ENCODE results near the gene FAM47C.
"Not testable (repeated sequence)": the region's sequence is repeated elsewhere in the genome, so short reads cannot be mapped to it uniquely, and the experiment has no call there.

The FAM47C gene

DNA sequence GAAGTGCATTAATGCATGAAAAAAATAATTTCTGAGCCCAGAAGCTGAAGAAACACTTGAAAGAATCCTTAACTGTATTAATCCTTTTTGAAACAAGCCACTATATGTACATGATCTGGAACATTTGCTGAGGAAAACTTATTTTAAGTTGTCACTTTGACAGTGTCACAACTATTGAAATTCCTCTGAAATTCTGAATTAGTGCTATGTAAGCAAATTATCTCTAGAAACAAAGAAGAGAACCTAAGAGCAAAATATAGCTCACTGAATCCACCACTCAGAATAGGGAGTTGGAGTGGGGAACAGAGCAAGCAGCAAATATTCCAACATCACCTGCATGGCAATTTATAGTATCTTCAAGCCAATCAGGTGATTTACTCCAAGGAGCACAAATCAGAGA, 34.6 kb upstream of the FAM47C start:
- Histone ChIP-seq H3K79me2 (ENCODE audit: insufficient read depth, low read length) (no peaks in the 10 kb centered on the region), H3K9me2 (replicated peaks; ENCODE audit: insufficient read depth, low read length) (no peaks in the 10 kb centered on the region), H3K27me3 (ENCODE audit: low read length) (no peaks in the 10 kb centered on the region), H4K20me1 (ENCODE audit: low read depth, low read length) (no peaks in the 10 kb centered on the region), H3K36me3 (ENCODE audit: low read length) (no peaks in the 10 kb centered on the region), H3F3A (ENCODE audit: insufficient read depth) (no peaks in the 10 kb centered on the region), H3K9me3 (ENCODE audit: insufficient read depth, low read length) (no peaks in the 10 kb centered on the region), H3K4me3 (ENCODE audit: insufficient read depth, low read length, poor library complexity, severe bottlenecking) (no peak overlapping the region), H3K9ac (ENCODE audit: low read length) (no peak overlapping the region), H3K27ac (ENCODE audit: low read depth, low read length) (no peak overlapping the region), H3K4me2 (ENCODE audit: low read depth, low read length, poor library complexity, severe bottlenecking) (no peak overlapping the region), H2AFZ (ENCODE audit: low read depth, low read length, severe bottlenecking) (no peak overlapping the region)
- TF ChIP-seq CTCF (IDR thresholded peaks at IDR 0.05; ENCODE audit: insufficient read depth, low read length, poor library complexity, severe bottlenecking) (no peak), EZH2phosphoT487 (conservative IDR thresholded peaks at IDR 0.05; ENCODE audit: low read length) (no peak)

DNA sequence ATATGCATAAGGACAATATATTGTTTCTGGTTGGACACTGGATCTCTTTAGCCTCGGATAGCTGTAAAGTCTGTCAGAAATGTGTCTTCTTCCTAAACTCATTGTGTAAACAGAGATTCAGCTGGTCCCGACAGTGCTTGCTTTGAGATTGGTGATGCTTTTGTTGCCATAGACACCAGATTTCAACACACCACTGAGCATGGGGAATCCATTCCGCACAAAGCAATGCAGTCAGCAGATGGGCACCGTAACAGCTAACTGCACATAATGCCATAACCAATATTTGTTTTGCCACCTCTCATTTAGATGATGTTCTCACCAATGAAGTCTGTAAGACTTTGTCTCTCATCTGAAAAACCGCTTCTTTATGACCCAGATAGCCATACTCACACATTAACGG, 33.3 kb upstream of the FAM47C start:
- H3F3A ChIP-seq (ENCODE audit: insufficient read depth), result no peaks in the 10 kb centered on the region
- H3K4me3 ChIP-seq (ENCODE audit: insufficient read depth, low read length, poor library complexity, severe bottlenecking), result no peak overlapping the region
- no peaks in the 10 kb centered on the region for H3K9me3 ChIP-seq (ENCODE audit: insufficient read depth, low read length)
- H3K9me2 ChIP-seq (replicated peaks; ENCODE audit: insufficient read depth, low read length), result no peaks in the 10 kb centered on the region
- no peak overlapping the region for H3K4me2 ChIP-seq (ENCODE audit: low read depth, low read length, poor library complexity, severe bottlenecking)
- no peaks in the 10 kb centered on the region for H3K27me3 ChIP-seq (ENCODE audit: low read length)
- H3K79me2 ChIP-seq (ENCODE audit: insufficient read depth, low read length), result no peaks in the 10 kb centered on the region
- no peak overlapping the region for H2AFZ ChIP-seq (ENCODE audit: low read depth, low read length, severe bottlenecking)
- no peaks in the 10 kb centered on the region for H3K36me3 ChIP-seq (ENCODE audit: low read length)
- H4K20me1 ChIP-seq (ENCODE audit: low read depth, low read length), result no peaks in the 10 kb centered on the region
- TF ChIP-seq CTCF (IDR thresholded peaks at IDR 0.05; ENCODE audit: insufficient read depth, low read length, poor library complexity, severe bottlenecking) (no peak), EZH2phosphoT487 (conservative IDR thresholded peaks at IDR 0.05; ENCODE audit: low read length) (no peak)
- H3K9ac ChIP-seq (ENCODE audit: low read length), result no peak overlapping the region
- no peak overlapping the region for H3K27ac ChIP-seq (ENCODE audit: low read depth, low read length)

DNA sequence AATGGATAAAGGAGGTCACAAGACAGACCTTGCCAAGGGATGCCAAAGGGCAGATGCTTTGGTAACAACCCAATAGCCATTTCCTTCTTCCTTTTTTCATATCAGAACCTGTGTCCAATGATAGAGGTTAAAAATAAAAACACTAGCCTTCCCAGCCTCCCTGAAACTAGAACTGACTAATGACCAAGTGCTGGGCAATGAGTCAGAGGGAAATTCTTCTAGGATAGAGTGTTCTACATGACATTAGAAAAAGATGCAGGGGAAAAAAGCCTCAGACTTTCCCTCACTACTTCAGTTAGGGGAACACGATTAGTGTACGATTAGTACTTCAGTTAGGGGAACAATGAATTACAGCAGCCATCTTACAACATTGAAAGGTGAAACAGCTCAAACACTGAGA, 29.3 kb upstream of the FAM47C start:
- no peak for TF ChIP-seq CTCF (IDR thresholded peaks at IDR 0.05; ENCODE audit: insufficient read depth, low read length, poor library complexity, severe bottlenecking)
- no peak for TF ChIP-seq EZH2phosphoT487 (conservative IDR thresholded peaks at IDR 0.05; ENCODE audit: low read length)
- H3K9me3 ChIP-seq (ENCODE audit: insufficient read depth, low read length), result no peaks in the 10 kb centered on the region
- H3K79me2 ChIP-seq (ENCODE audit: insufficient read depth, low read length), result no peaks in the 10 kb centered on the region
- no peaks in the 10 kb centered on the region for H3K36me3 ChIP-seq (ENCODE audit: low read length)
- no peak overlapping the region for H3K4me3 ChIP-seq (ENCODE audit: insufficient read depth, low read length, poor library complexity, severe bottlenecking)
- H3K27ac ChIP-seq (ENCODE audit: low read depth, low read length), result no peak overlapping the region
- no peaks in the 10 kb centered on the region for H3K9me2 ChIP-seq (replicated peaks; ENCODE audit: insufficient read depth, low read length)
- H3K27me3 ChIP-seq (ENCODE audit: low read length), result no peaks in the 10 kb centered on the region
- no peak overlapping the region for H2AFZ ChIP-seq (ENCODE audit: low read depth, low read length, severe bottlenecking)
- H3K4me2 ChIP-seq (ENCODE audit: low read depth, low read length, poor library complexity, severe bottlenecking), result no peak overlapping the region
- H4K20me1 ChIP-seq (ENCODE audit: low read depth, low read length), result no peaks in the 10 kb centered on the region
- no peak overlapping the region for H3K9ac ChIP-seq (ENCODE audit: low read length)
- no peaks in the 10 kb centered on the region for H3F3A ChIP-seq (ENCODE audit: insufficient read depth)

GRCh38 chrX:36983831-36984230, 24.3 kb upstream of the FAM47C start:
- H3K79me2 ChIP-seq (ENCODE audit: insufficient read depth, low read length), result no peaks in the 10 kb centered on the region
- no peaks in the 10 kb centered on the region for H4K20me1 ChIP-seq (ENCODE audit: low read depth, low read length)
- H3K4me3 ChIP-seq (ENCODE audit: insufficient read depth, low read length, poor library complexity, severe bottlenecking), result no peak overlapping the region
- no peak overlapping the region for H3K27ac ChIP-seq (ENCODE audit: low read depth, low read length)
- H3F3A ChIP-seq (ENCODE audit: insufficient read depth), result no peaks in the 10 kb centered on the region
- no peak overlapping the region for H3K4me2 ChIP-seq (ENCODE audit: low read depth, low read length, poor library complexity, severe bottlenecking)
- no peaks in the 10 kb centered on the region for H3K9me3 ChIP-seq (ENCODE audit: insufficient read depth, low read length)
- H3K36me3 ChIP-seq (ENCODE audit: low read length), result no peaks in the 10 kb centered on the region
- no peaks in the 10 kb centered on the region for H3K27me3 ChIP-seq (ENCODE audit: low read length)
- TF ChIP-seq EZH2phosphoT487 (conservative IDR thresholded peaks at IDR 0.05; ENCODE audit: low read length) (no peak), CTCF (IDR thresholded peaks at IDR 0.05; ENCODE audit: insufficient read depth, low read length, poor library complexity, severe bottlenecking) (no peak)
- no peaks in the 10 kb centered on the region for H3K9me2 ChIP-seq (replicated peaks; ENCODE audit: insufficient read depth, low read length)
- no peak overlapping the region for H3K9ac ChIP-seq (ENCODE audit: low read length)
- no peak overlapping the region for H2AFZ ChIP-seq (ENCODE audit: low read depth, low read length, severe bottlenecking)

GRCh38 chrX:36985416-36986209, 22.6 kb upstream of the FAM47C start:
- H3K79me2 ChIP-seq (ENCODE audit: insufficient read depth, low read length); H3K27me3 ChIP-seq (ENCODE audit: low read length); H3K9me2 ChIP-seq (replicated peaks; ENCODE audit: insufficient read depth, low read length); H3K36me3 ChIP-seq (ENCODE audit: low read length); H4K20me1 ChIP-seq (ENCODE audit: low read depth, low read length); H3K4me2 ChIP-seq (ENCODE audit: low read depth, low read length, poor library complexity, severe bottlenecking); H3K9ac ChIP-seq (ENCODE audit: low read length); H2AFZ ChIP-seq (ENCODE audit: low read depth, low read length, severe bottlenecking); H3K9me3 ChIP-seq (ENCODE audit: insufficient read depth, low read length); H3K4me3 ChIP-seq (ENCODE audit: insufficient read depth, low read length, poor library complexity, severe bottlenecking); H3K27ac ChIP-seq (ENCODE audit: low read depth, low read length); H3F3A ChIP-seq (ENCODE audit: insufficient read depth): not testable (repeated sequence)
